HG03064 (cell line): Measurements from ENCODE around the gene FCHSD1.

Experiments
- ATAC-seq: cut with Tn5 transposase; IDR thresholded peaks from one replicate; pipeline ENCODE4 v1.9.1; 2021; ENCODE audit warnings: low read depth; ENCODE audit not compliant: unreplicated experiment

The FCHSD1 gene

DNA sequence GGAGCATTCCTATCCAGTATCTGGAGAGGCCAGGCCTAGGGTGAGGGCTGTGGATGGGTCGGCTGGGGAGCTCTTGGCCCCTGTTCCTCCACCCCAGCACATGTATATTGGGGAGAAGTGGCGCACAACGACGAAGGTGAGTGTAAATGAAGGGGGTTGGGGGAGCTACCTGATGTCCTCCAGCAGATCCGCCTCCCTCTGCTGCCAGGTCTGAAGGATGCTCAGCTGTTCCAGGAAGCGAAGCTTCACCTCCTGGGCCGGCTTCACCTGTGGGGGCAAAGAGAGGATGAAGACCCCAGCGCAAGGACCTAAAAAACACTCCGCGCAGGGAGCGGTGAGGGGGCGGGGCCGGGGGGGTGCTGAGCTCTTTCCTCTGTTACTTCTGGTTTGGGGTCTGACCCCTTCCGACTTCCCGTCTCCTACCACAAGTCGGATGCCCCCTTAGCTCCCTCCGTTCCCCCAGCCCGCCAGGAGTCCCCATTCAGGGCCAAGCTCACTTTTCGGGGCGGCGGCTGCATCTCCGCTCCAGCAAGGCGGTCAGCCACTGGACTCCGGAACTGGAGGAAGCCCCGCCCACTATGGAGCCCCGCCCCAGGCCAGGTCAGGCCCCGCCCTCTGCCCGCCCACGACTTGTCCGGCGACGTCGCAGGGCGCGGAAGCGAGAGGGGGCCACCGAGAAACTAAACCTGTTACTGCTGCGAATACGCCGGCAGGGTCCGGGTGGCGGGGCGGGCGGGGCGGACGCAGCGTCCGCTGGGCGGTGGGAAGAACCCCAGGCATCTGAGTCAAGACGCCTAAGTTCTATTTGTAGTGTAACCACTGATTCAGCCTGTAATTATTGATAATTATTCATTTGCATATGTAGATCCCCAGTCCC, at the start of gene FCHSD1:
Gene FCHSD1 (minus strand): TSS at position 568 of the 877 bp plus-strand sequence. CDS start 50 bp downstream, at position 518.
- peak; percentile 95 for ATAC-seq

DNA sequence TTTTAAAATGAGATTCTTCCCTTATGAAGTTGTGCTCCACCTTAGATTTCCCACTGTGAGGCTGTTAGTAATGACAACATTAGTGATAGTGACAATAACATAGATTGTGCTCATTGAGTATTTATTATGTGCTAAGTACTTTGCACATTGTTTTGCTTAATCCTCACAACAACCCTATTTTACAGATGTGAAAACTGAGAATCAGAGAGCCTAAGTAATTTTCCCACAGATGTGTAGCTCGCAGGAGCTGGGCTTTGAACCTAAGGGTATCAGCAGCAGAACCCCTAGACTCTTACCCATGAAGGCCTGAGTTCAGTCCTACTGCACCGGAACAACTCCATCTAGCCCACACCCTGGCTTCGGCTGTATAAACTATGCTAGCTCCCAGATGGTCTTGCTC, 46.4 kb upstream of the FCHSD1 start:
- no peak for ATAC-seq

DNA sequence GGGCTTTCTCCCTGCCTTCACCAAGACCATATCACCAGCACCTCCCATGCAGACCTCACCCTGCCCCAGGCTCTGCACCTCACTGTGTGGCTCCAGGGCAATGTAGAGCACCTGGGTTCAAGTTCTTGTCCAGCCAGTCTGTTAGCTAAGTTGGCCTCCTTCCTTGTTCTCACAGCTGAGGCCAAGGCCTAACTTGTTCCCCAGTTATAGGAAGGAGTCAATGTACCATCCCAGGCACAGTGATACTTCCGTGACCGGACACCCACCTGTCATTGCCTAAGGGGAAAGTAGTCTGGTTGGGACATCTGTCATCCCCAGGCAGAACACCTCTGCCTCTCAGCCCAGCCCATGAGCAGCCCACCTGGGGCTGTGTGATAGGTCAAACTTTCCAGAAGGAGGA, 45.2 kb upstream of the FCHSD1 start:
- no peak for ATAC-seq

DNA sequence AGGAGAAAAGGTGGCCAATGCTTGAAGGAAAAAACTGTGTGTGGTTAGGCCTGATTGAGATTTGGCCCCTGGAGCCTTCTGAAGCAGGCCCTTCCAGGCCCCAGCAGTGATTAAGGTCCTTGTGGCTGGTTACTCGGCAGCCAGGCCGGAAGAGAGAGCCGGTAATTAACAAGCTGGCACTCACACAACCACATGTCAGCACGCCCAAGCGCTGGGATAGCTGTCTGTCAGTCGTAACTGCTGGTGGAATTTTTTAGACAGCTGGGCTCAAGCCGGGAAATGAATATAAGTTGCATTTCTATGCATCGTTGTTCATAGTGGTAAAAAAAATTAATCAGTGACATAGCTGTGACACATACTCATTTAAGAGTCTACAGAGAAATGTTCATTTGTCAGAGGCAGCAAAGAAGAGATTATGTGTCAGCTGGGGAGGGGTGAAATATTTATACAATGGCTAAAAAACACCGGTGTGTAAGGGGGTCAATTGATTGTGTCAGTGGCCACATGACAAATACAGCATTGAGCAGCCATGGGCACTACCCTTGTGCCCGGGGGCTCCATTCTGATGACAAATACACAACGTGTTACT, 44.5 kb upstream of the FCHSD1 start:
- no peak for ATAC-seq

DNA sequence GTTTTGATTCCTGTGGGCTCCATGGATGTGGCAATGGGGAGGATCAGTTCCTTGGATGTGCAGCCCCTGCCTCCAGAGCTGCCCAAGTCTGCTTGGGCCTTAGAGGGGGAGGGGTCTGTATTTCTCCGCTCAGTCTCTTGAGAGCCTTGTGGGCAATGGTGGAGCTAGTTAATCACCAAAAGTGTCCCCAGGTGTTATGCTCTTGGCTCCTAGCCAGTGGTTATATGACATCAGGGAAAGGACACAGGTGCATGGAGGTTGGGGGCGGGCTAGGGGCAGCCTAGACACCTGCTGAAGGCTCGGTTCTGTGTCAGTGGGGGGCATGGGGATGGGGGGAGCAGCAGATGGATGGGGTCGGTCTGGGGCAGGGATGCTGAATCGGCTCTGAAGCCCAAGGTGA, 43.3 kb upstream of the FCHSD1 start:
- no peak for ATAC-seq

DNA sequence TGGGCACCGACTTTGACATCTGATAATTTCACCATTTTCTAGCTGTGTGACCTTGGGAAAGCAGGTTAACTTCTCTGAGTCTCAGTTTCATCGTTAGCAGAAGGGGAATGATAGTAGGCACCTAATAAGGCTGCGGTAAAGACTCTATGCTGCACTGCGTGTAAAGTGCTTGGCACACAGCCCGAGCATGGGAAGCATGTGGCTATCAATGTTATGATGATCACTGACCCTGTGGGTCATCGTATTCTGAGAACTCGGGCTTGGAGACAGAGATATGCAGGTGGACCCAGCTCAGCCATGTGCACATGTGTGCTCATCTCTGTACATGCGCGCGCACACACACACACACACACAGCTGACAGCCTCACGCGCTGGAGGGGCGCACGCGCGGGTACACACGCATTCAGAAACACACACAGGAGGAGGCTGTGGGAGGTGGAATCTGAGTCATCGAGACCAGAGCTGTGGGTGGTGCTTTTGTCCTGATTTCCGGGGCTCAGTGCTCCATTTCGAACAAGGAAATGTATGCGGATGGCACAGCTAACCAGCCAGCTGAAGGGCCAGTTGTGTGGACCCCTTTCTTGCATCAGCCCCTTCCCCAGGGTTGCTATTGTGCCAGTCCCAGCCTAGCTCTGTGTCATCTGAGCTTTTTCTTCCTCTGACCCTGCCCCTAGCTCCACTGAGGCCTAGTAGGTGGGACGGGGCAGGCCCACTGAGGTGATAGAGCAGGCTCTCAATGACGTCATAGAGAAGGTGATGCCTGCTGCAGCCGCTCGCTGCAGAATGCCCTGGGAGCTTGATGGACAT, 41.9 kb upstream of the FCHSD1 start:
- no peak for ATAC-seq

DNA sequence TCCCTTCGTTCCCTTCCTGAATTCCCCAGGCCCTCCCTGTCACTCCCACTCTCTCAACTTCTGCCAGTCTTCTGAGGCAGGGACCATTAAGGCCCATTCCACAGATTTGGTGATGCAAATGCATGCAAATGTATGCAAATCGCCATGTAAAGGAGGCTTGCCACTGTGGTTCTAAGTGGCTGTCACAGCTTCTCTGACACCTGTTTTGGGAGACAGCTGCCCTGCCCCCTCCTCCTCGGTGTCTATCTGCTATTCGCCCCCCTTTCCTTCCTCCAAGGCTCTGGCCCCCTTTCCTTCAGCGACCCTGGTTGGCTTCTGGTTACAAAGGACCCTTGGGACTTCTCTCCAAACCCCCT, 41.3 kb upstream of the FCHSD1 start:
- ATAC-seq, result no peak

DNA sequence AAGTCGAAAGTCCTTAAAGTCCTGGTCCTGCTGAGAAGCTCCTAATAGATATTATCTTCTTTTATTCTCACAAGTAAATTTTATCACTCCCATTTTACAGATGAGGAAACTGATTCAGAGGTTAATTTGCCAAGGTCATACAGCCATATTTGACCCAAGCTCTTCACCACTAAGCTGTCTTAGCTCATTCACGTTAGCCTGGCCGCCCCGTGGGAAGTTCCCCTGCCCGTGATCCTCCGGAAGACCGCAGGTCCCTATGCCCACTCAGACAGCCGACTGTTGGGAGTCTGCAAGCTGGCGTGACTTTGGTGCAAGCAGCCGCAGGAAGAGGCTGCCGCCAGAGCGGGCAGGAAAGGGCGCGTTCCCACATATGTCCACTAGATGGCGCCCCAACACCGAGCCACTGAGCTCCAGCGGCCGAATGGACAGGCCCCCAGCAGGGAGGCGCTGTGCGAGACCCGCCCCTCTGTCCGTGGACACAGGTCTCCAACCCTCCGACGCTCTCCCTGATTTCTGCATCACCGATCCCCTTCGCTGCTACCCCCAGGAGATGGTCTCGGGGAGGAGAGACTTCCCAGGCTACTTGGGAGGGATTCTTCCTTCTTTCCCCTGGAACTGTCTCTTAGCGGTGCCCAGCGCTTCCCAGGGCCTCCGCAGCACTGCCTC, 40.8 kb upstream of the FCHSD1 start:
- peak; percentile 82 for ATAC-seq

DNA sequence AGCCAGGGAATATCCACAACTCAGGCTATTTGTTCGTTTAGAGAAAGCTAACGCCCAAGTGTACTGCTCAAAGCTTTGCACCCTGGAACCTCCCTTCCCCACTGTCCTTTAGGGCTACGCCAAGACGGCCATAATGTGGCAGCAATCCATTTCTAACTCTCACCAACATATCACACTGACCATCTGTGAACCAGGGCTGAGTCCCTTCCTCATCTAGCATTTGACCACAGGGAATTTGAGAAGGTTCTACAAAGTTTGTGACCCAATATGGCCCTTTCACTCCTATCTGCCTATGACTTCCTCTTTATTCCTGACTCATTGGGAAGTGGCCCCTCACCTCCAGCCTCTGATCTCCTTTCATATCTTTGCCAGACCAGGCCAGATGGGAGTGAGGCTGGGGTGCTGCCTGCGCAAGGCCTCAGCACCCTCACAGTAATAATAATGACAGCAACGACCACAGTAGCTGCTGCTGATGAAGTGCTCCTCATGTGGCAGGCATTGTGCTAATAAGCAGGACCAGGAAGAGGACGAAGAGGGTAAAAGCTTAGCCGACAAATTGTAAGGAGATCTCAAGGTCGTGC, 40.2 kb upstream of the FCHSD1 start:
- ATAC-seq, result no peak

DNA sequence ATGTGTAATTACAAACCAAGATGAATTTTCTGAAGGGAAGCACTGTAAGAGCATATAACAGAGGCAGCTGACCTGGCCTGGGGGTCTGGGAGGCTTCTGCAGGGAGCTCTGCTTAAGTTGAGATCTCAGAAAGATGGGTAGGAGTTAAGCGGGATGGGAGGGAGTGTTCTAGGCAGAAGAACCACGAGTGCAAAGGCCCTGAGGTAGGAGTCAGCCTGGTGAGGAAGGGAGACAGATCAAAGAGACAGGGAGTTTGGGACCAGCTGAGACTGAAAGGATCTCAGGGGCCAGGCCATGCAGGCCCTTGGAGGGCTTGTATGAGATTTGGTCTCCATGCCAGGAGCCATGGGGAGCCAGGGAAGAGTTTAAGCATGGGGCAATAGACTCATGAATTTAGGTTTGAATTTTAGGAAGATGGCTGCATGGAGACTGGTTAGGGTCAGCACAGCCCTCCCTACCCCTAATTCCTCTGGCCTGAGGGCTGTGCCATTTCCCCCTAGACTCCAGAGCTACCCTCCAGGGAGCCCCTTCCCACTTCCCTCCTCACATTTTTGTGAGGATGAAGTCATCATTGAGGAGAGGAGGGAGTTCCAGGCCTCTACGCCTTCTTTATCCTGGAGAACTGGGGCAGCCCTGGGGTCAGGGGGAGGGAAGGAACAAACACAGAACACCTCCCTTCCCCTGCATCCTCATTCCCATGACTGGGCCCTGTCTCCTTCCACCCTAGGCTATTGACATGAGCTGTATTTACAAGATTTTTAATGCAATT, 35.6 kb upstream of the FCHSD1 start:
- ATAC-seq, result no peak

DNA sequence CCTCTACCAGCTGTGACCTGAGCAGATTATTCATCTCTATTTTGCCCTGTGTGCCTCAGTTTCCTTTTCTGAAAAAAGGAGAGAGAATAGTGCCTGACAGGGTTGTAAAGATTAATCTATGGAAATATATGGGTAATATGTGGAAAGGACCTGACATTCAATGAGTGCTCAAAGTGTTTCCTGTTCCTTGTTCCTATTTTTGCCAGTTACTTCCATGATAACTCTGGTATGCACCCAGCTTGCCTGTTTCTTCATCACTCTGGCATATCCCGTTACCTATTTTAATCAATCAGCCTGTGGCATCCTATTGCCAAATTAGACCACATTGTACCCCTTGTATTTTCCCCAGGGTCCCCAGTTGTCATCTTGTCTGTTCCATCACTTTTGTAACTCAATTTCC, 34.4 kb upstream of the FCHSD1 start:
- no peak for ATAC-seq

DNA sequence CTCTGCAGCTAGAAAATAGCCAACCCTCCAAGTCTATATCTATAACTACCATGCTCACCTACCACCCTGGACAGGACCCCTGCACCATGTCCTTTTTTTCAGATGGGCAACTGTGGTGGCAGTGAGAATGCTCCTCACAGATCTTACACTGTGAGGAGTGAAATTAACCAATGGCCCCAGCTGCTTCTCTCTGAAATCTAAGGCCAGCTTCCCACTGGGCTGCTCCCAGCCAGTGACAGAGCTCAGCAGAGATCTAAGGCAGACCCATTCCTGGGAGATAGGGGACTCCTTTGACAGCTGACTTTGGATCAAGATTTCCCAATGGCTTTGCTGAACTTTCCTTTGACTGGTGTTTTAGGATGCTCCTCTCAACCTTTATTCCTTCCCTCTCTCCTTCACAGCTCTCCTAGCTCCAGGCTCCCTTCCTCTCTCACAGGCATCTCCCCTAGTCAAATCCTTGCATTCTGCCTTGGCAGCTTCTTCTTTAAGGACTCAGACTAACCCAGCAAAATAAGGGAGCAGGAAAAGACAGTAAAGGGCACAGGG, 32.5 kb upstream of the FCHSD1 start:
- ATAC-seq, result no peak

DNA sequence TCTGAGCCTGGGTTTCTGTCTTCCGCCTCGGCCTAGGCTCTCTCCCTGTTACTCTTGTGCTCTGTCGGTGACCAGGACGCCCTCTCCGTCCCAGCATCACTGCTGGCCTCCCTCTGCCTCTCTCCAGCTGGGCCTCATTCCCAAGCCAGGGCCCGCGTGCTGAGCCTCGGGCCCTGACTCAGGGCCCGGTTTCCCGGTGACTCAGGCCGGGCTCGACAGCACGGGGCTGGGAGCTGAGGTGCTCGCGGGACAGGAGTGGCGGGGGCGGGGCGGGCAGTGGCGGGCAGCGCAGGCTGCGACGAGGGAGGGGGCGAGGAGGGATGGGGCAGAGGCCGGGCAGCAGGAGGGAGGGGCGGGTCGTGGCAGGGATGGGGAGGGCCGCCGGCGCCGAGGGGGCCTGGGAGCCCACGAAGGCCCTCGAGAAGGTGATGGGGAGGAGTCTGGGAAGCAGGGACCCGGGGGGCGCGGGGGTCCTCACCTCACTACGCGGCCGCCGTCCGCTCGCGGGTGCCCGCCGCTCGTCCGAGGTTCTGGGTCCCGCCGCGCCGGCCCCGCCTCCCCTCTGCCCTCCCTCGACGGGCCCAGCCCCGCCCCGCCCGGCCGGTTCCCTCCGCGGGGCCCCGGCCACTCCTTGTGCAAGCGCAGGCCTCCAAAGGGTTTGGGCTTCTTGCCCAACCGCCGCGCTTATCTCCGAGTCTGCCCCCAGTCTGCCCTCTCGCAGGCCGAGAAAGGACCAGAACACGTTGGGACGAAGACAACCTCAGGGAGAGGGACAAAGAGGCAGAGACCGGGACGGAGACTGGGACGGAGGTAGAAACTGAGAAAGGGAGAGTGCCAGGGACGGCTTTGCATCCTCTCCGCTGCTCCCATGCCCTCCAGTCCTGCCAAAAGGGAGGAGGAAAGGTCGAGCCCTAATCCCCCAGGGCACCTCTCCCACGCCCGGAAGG, 30.8 kb upstream of the FCHSD1 start, which contains the start of gene ARAP3:
Gene ARAP3 (minus strand): TSS at position 536 of the 947 bp plus-strand sequence. CDS start 1,744 bp downstream, outside the sequence.
- ATAC-seq, result no peak

DNA sequence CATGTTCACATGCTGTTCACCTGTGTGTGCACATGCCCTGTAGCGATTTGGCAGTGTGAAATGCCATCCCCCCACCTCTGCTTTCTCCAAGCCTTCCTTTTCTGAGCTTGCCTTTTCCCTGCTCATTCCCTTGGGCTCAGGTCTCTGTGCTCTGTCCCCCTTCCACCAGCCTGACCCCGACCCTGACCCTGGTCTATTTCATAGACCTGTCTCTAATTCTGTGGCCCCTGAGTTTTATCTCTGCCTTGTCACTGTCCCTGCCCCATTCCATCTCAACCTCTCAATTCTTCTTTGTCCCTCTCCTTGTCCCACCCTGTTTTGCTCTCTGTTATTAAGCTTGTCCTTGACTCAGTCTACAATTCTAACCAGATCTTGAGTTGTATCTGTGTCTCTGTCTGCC, 30.1 kb upstream of the FCHSD1 start:
- no peak for ATAC-seq

DNA sequence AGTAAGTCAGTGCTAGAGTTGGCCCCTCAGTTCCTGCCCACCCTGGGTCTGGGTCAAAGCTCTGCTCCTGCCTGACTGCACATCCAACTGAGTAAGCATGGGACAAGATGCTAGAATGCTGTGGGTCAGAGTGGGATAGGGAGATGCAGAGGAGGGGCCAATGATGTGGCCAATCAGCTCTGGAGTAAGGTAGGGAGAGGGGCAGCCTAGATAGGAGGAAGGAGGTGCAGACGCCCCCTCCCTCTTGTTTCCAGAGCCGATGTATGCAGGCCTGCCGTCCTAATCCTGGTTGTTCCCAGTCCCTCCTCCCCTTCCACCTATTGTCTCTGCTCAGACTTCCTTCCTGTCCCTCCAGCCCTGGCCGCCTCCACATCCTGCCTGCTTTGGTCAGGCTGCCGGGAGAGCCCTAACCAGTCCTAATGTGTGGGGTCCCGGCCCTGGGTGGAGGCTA, 29.6 kb upstream of the FCHSD1 start:
- no peak for ATAC-seq

DNA sequence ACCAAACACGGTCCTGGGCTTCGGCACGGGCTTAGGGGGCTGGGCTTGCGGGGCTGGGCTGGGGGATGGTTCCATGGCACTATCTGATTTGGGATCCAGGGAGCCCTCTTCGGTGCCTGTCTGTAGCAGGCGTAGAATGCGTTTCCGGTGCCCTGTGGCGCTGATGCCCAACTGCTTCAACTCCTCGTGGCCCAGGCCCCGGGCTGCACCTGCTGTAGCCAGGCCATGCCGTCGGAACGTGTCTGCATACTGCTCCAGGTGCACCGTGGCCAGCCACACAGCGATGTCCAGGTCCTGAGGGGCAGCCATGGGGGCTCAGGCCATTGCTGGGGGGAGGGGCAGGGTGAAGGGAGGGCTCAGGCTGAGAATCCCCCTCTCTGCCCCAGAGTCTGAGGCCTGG, 29.0 kb upstream of the FCHSD1 start:
- no peak for ATAC-seq

DNA sequence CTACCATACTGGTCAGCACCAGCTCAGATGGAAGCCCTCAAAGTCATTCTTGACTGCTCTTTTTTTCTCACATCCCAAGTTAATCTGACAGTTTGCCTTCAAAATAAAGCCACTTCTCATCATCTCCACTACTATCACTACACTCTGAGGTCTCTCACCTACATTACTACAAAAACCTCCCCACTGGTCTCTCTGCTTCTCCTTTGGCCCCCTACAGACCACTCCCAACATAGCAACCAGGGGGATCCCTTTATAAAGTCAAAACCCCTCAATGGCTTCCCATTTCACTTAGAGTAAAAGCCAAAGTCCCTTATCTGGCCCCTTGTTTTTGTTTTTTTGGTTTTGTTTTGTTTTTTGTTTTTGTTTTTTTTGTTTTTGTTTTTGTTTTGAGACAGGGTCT, 26.2 kb upstream of the FCHSD1 start:
- no peak for ATAC-seq

DNA sequence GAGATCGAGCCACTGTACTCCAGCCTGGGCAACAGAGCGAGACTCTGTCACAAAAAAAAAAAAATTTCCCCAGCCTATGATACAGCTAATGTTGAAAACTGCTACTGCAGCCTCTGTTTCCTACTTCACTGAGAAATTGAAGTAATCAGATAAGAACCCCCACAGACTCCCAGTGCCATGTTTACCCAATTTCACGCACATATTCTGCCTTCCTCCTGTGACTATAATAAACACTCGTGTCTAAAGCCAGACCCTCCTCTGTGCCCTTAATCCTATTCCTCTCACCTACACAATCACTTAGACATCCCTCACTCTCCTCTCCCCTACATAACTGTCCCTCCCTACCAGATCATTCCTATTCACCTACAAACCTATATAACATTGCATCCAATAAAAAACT, 24.5 kb upstream of the FCHSD1 start:
- ATAC-seq, result no peak
